GM06990 (cell line): ENCODE results near the gene DST.

Source experiments
- DNase-seq: peaks from one replicate; pipeline ENCODE4 v3.0.0-alpha.2; 2011; ENCODE audit not compliant: insufficient read length; ENCODE audit errors: extremely low read depth
- H3K27me3 ChIP-seq: replicated peaks from 2 replicates; pipeline ENCODE4 v1.6.0; 2011; ENCODE audit warnings: low read length; ENCODE audit not compliant: control insufficient read depth, insufficient read depth
- H3K36me3 ChIP-seq: 2 replicates; pipeline ENCODE4 v1.5.1; 2011; ENCODE audit warnings: low read length; ENCODE audit not compliant: control insufficient read depth, insufficient read depth
- H3K4me3 ChIP-seq: replicated peaks from 2 replicates; pipeline ENCODE4 v1.5.1; 2011; ENCODE audit warnings: low read depth, mild to moderate bottlenecking, control low read depth, low read length
- TF ChIP-seq, protein P1 (sequence below): IDR thresholded peaks from 2 replicates; pipeline ENCODE4 v1.5.1; 2011; ENCODE audit warnings: low read length, control low read depth, mild to moderate bottlenecking, inconsistent platforms; ENCODE audit not compliant: insufficient read depth, poor library complexity, severe bottlenecking

The DST gene

DNA sequence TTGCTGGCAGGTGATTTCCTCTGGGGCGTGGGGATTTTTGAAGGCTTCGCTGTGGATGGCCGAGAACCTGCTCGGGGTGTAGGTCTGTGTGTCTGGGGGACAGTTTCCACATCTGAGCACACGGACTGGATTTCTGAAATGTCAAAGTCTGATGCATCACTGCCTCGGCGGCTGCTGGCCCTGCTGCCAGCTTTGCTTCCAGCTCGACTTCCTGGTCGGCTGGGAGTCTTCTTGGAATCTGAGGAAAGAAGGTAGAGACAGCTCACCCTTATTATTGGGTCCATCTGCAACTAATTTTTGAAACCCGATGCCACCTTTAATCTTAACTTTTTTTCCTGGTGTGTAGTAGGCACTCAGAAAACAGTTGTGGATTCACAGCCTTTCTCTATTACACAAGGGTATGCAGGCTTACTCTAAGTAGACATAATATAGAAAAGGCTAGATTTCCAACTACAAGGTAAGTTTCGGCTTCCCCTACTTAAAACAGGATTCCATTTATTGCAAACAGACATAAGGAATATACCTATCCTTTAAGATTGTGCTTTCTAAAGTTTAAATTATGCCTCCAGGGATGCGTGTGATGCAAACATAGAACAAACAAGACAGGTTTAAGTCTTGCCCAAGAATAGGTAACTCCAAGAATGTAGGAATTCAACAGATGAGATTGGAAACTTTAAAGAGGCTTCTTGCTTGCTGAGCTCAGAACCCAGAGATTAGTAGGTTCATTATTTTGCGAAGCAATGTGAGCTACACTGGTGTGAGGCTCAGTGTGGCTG lies 183.5 kb downstream of the DST start:
- peaks cover 10% of the 10 kb centered on the region for H3K36me3 ChIP-seq
- TF ChIP-seq, protein P1, sequence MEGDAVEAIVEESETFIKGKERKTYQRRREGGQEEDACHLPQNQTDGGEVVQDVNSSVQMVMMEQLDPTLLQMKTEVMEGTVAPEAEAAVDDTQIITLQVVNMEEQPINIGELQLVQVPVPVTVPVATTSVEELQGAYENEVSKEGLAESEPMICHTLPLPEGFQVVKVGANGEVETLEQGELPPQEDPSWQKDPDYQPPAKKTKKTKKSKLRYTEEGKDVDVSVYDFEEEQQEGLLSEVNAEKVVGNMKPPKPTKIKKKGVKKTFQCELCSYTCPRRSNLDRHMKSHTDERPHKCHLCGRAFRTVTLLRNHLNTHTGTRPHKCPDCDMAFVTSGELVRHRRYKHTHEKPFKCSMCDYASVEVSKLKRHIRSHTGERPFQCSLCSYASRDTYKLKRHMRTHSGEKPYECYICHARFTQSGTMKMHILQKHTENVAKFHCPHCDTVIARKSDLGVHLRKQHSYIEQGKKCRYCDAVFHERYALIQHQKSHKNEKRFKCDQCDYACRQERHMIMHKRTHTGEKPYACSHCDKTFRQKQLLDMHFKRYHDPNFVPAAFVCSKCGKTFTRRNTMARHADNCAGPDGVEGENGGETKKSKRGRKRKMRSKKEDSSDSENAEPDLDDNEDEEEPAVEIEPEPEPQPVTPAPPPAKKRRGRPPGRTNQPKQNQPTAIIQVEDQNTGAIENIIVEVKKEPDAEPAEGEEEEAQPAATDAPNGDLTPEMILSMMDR, result no peak
- DNase-seq, result no peak

DNA sequence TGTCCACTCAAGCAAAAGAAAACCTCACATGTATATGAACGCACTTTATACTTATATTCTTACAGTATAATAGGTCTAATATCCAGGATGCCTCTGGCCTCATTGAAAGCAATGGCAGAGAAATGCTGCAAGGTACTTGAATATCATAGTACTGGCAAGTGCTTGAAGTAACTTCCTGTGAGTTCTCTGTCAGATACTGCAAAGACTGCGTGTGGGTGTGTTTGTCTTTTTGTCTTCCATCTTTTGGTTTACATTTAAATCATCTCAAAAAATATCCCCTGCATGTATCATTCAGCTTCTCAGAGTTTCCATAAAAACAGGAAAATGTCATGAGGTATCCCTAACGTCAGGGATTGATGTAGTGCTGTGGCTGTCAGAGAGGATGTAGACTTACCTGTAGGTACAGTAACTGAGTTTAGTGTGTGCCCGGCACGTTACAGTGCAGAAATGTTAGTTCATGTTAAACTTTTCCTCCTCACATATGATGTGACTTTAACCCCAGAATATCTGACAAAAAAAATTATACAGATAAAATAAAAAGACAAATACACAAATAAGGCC lies 184.3 kb downstream of the DST start:
- TF ChIP-seq, protein P1, result no peak
- peaks cover 9% of the 10 kb centered on the region for H3K36me3 ChIP-seq
- H3K27me3 ChIP-seq, result no peaks in the 10 kb centered on the region
- no peak overlapping the region for H3K4me3 ChIP-seq
- no peak for DNase-seq

More for the DNA sequence above, 183.5 kb downstream of the DST start:
- Histone ChIP-seq H3K27me3 (no peaks in the 10 kb centered on the region), H3K4me3 (no peak overlapping the region)

DNA sequence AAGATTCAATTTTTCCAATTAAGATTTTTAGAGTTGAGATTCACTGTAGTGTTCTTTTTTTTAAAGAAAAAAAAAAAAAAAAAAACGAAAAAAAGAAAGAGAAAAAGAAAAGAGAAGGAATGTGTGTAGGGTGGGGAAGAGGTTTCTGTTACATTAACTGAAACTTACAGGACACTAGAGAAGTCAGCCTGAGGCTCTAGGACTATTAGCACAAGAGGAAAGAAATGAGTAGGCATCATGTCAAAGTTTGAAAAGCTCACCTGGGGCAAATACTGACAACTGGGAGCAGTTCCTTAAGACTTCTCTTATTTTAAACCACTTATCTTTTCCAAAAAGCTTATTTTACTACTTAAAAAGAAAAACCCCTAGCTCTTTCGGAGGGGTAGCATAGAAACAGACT lies 185.9 kb downstream of the DST start:
- no peak overlapping the region for H3K4me3 ChIP-seq
- TF ChIP-seq, protein P1, result no peak
- peaks cover 6% of the 10 kb centered on the region for H3K36me3 ChIP-seq
- H3K27me3 ChIP-seq, result no peaks in the 10 kb centered on the region
- no peak for DNase-seq

DNA sequence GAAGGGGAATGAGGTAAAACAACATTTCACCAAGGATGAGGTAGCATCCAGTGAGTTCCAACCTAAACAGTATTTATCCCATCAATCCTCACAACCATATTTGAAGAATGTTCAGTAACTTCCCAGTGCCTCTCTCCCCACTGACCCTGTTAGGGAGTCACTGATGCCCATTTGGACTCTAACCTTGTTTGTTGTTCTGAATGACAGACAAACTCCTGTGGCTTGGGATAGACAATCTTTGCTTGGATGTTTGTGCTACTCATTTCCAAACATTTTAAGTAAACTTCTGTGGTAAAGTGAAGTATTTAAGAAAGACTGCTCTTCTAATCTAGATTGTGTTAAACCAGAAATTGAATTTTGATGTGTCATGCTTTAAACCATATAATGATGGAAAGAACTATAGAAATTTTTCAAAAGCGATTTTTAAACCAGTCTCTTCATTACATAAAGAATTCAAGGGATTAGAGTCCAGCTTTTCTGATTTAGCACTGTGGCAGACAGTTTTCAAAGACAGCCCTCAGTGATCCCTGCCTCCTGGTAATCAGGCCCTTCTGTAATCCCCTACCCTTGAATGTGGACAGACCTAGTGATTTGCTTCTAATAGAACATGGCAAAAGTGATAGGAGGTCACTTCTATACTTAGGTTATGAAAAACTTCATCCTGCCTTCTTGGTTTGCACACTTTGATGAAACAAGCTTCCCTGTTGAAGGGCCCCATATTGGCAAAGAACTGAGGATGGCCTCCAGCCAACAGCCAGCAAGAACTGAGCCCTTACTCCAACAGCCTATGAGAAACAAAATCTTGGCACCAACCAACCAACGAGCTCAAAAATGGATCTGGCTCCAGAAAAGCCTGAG lies 191.6 kb downstream of the DST start:
- H3K36me3 ChIP-seq, result no peaks in the 10 kb centered on the region
- TF ChIP-seq, protein P1, result no peak

DNA sequence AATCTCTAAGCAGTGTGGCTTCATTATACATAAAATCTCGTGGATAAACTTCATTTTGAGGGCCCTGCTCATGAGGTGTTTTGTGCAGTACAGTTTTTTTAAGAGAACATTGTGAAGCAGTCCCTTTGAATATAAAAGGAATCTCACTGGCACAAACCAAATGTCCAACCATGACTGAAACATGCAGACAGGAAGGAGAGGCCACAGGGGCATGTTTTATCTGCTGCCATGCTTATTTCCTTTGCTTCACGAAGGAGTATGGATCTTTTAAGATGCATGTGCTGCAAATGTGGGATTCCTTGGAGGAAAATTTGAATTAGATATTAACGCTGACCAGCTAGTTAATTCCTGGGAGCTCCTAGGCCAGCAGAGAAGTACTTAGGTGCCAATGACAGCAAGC lies 192.3 kb downstream of the DST start:
- TF ChIP-seq, protein P1, result no peak
- DNase-seq, result no peak
- Histone ChIP-seq H3K36me3 (no peaks in the 10 kb centered on the region), H3K27me3 (no peaks in the 10 kb centered on the region), H3K4me3 (no peak overlapping the region)

More for the DNA sequence above, 191.6 kb downstream of the DST start:
- H3K27me3 ChIP-seq, result no peaks in the 10 kb centered on the region
- H3K4me3 ChIP-seq, result no peak overlapping the region
- no peak for DNase-seq
